Fibroblast of lung (primary cell): ENCODE measurements around the gene PARVG.

Experiments used
- CTCF ChIP-seq, 2 donors: IDR thresholded peaks in 1 of 2; conservative IDR thresholded peaks in 1 of 2; 1 replicate in 1 of 2; 2 replicates in 1 of 2; pipeline ENCODE4 v1.5.1; 2011 to 2012; ENCODE audit warnings: low read length in 2 of 2, control low read depth in 1 of 2, inconsistent platforms in 1 of 2, low read depth in 1 of 2, mild to moderate bottlenecking in 1 of 2
- EZH2 ChIP-seq: IDR thresholded peaks from 2 replicates; pipeline ENCODE4 v1.5.1; 2012; ENCODE audit warnings: low read length, control low read depth, mild to moderate bottlenecking; ENCODE audit errors: missing control alignments

- TF ChIP-seq CTCF (conservative IDR thresholded peaks at IDR 0.05 in 1 of 2, IDR thresholded peaks at IDR 0.05 in 1 of 2; ENCODE audit: low read depth in 1 of 2, low read length in 2 of 2): no peak
- TF ChIP-seq EZH2: no peak
Observed at GRCh38 chr22:44133901-44134571, 46.7 kb upstream of the PARVG start.
